ENCODE measurements around the gene SCGB3A2. TPM values are rescaled to one million over a fixed set of nuclear protein-coding genes. Genes with fewer than 3 reads are reported as not detected.

Gene SCGB3A2
- total RNA-seq, 1 donor from 2014 or later = 624 TPM

DNA sequence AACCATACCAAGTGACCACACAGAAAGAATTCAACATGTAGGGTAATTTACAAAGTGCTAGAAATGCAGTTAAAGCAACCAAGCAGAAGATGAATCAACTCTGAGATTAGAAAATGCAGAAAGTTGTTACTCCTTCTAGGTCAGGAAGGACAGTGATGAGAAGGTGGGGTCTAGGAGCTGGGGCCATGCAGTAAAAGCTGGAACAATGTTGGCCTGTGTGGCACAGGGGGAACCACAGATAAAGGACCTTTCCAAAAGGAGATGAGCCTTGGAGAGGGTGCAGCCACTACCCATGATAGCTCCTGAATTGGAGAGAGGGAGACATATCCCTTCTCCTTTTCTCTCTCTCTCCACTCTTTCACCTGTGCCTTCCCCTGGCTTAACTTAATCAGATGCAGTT is 2.4 kb upstream of the SCGB3A2 start:
- Histone ChIP-seq H3K36me3 (no peaks in the 10 kb centered on the region), H3K27ac (no peak overlapping the region), H3K9me3 (no peaks in the 10 kb centered on the region), H3K27me3 (ENCODE audit: low read depth) (no peaks in the 10 kb centered on the region), H3K4me1 (no peaks in the 10 kb centered on the region), H3K4me3 (no peak overlapping the region)
- no peak for DNase-seq
- intact Hi-C loops (cut with DNase I) = no loop called here
- TF ChIP-seq, protein P1, sequence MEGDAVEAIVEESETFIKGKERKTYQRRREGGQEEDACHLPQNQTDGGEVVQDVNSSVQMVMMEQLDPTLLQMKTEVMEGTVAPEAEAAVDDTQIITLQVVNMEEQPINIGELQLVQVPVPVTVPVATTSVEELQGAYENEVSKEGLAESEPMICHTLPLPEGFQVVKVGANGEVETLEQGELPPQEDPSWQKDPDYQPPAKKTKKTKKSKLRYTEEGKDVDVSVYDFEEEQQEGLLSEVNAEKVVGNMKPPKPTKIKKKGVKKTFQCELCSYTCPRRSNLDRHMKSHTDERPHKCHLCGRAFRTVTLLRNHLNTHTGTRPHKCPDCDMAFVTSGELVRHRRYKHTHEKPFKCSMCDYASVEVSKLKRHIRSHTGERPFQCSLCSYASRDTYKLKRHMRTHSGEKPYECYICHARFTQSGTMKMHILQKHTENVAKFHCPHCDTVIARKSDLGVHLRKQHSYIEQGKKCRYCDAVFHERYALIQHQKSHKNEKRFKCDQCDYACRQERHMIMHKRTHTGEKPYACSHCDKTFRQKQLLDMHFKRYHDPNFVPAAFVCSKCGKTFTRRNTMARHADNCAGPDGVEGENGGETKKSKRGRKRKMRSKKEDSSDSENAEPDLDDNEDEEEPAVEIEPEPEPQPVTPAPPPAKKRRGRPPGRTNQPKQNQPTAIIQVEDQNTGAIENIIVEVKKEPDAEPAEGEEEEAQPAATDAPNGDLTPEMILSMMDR (IDR thresholded peaks at IDR 0.05) = no peak
- no peak for ATAC-seq

DNA sequence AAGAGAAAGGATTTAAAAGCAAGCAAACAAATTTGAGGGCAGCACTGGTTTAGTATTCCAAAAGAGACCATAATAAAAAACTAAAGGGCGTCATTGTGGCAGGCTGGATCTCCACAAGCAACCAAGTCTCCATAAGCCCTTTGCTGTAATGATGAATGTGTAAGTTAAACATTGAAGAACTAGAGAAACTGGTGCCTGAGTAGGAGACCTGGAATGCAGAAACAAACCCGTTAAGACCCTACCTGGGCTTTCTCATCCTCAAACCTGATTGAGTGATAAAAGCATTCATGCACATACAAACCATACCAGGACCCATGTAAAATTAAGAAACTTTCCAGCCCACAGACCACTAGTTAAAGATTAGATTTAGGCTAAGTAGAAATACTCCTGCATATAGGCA is 1.9 kb upstream of the SCGB3A2 start:
- Histone ChIP-seq H3K36me3 (no peaks in the 10 kb centered on the region), H3K4me3 (no peak overlapping the region), H3K27ac (no peak overlapping the region), H3K27me3 (ENCODE audit: low read depth) (no peaks in the 10 kb centered on the region), H3K9me3 (no peaks in the 10 kb centered on the region), H3K4me1 (no peaks in the 10 kb centered on the region)
- TF ChIP-seq, protein P1 (IDR thresholded peaks at IDR 0.05) = no peak
- intact Hi-C loops (cut with DNase I) = no loop called here
- DNase-seq (no peak), ATAC-seq (no peak)

DNA sequence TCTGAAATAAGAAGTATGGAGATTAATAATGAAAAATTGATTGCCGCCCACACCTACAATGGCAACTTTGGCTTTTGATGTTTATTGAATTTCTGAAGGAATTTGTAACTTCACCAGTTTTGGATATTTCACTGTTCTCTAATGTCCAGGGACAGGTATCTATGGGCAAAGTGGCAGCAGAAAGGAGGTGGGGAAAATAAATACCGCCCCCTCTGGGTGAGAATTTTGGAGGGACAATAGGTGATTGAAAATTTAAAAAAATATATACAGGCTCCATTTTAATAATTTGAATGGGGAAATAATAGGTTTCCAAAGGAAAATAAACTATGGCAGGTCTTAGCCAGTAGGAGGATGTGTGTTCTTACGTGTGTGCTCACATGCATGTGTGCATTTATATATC is 1.3 kb downstream of the SCGB3A2 start:
- peak overlapping the region; percentile 27 for H3K4me3 ChIP-seq
- H3K9me3 ChIP-seq = no peaks in the 10 kb centered on the region
- H3K27ac ChIP-seq = no peak overlapping the region
- ATAC-seq = no peak
- DNase-seq = no peak
- intact Hi-C loops (cut with DNase I) = loop anchor here (10.0 kb wide), 1 partner anchor 55 kb away; no protein-coding TSS in a partner anchor
- no peaks in the 10 kb centered on the region for H3K4me1 ChIP-seq
- no peaks in the 10 kb centered on the region for H3K36me3 ChIP-seq
- TF ChIP-seq, protein P1 (IDR thresholded peaks at IDR 0.05) = no peak
- no peaks in the 10 kb centered on the region for H3K27me3 ChIP-seq (ENCODE audit: low read depth)

DNA sequence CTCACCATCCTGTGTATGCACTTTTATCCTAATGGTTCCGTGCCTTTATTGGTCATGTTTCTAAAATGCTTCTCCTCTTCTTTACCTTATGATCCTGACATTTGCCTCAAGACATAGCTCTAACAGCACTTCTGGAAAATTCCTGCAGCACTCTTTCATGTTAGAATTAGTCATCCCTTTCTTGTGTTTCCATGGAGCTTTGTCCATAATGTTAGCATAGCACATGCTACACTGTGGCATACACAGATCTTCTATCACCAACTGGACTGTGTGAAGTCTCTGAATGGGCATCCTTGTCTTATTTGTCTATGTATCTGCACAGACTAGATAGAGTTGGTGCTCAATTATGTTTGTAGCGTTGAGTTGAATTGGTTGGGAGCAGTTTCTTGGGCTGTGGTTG is 2.0 kb downstream of the SCGB3A2 start:
- no peak for DNase-seq
- TF ChIP-seq, protein P1 (IDR thresholded peaks at IDR 0.05) = no peak
- no peaks in the 10 kb centered on the region for H3K27me3 ChIP-seq (ENCODE audit: low read depth)
- H3K27ac ChIP-seq = no peak overlapping the region
- H3K36me3 ChIP-seq = no peaks in the 10 kb centered on the region
- ATAC-seq = peak in 1 of 2 donors; percentile 17
- intact Hi-C loops (cut with DNase I) = loop anchor here (10.0 kb wide), 1 partner anchor 54 kb away; no protein-coding TSS in a partner anchor
- no peaks in the 10 kb centered on the region for H3K4me1 ChIP-seq
- H3K9me3 ChIP-seq = no peaks in the 10 kb centered on the region
- peak overlapping the region; percentile 27 for H3K4me3 ChIP-seq

DNA sequence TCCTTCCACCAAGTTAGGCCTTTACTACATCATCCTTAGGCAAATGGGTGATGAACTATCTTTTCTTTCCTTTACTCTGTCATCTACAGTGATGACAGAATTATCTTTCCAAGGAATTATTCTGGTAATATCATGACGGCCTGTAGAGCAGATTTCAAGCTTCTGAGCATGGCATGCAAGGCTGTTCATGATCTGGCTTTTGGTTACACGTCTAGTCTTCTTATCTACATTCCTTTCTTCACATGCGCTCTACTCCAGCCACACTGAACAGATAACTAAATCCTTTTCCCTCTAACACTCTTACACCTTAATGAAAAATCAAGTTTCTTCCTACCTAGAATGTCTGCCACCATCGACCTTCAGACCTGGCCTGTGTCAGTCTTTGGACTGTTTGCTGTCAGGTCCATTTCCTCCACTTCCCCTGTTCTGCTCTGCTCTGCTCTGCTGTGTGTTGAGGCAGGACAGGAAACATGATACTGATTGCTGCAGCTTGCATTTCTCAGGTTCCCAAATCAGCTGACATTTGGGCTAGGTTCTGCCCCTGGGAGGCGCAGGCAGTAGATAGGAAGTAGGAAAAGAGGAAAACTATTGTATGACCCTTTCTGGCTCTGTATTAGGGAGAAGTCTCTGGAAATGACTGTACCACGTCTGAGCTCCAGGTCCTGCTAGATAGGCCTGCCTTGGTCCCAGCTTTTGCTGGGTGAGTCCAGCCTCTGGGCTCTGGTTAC is 4.2 kb downstream of the SCGB3A2 start:
- DNase-seq (no peak), ATAC-seq (no peak)
- H3K27me3 ChIP-seq (ENCODE audit: low read depth) = no peaks in the 10 kb centered on the region
- intact Hi-C loops (cut with DNase I) = loop anchor here (10.0 kb wide), 1 partner anchor 52 kb away; no protein-coding TSS in a partner anchor
- no peak overlapping the region for H3K27ac ChIP-seq
- no peak overlapping the region for H3K4me3 ChIP-seq
- TF ChIP-seq, protein P1 (IDR thresholded peaks at IDR 0.05) = no peak
- no peaks in the 10 kb centered on the region for H3K4me1 ChIP-seq
- no peaks in the 10 kb centered on the region for H3K9me3 ChIP-seq
- no peaks in the 10 kb centered on the region for H3K36me3 ChIP-seq

All from lower lobe of right lung (tissue), 2 donors.